ENCODE data around the gene RBP7. TPM values are rescaled to one million over a fixed set of nuclear protein-coding genes. Genes with fewer than 3 reads are reported as not detected.
A peak's percentile ranks its signal among the peaks of the same experiment; 100 is the strongest.

The RBP7 gene
- total RNA-seq, 3 donors from 2014 or later = 37.5 to 285 (median 49.8) TPM

DNA sequence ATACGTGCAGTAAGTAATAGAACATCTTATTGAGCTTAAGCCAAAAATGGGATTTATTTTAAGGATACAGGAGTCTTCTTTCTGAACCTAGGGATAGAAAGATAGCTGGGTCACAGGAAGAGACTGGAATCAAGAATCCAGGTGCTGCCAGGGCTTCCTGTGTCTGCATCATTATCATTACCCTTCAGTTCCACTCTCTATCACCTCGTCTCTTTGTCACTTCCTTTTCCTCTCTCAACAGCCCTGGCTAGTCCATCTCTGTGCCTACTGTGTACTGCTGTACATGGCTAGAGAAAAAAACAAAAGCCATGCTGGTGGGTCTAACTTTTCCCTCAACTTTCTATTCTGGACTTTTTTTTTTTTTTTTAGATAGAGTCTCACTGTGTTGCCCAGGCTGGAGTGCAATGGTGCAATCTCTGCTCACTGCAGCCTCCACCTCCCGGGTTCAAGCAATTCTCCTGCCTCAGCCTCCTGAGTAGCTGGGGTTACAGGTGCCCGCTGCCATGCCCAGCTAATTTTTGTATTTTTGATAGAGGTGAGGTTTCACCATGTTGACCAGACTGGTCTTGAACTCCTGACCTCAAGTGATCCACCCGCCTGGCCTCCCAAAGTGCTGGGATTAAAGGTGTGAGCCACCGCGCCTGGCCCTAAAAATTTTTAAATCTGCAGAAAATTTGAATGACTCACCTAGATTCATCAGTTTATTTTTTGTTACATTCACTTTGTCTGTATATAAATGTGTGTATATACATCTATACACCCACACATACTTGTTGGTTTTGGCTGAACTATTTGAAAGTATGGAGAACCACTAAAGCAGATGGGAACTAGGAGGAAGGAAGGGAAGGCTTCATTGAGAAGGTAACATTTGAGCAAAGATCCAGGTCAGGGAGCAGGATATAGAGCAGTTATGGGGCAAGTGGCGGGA is 67.7 kb downstream of the RBP7 start:
- H3K4me1 ChIP-seq = no peaks in the 10 kb centered on the region
- DNase-seq (ENCODE audit: low spot score in 2 of 2) = no peak
- TF ChIP-seq POLR2AphosphoS5 (IDR thresholded peaks at IDR 0.05) = no peak
- no peaks in the 10 kb centered on the region for H3K9me3 ChIP-seq
- H3K36me3 ChIP-seq = no peaks in the 10 kb centered on the region
- H3K27ac ChIP-seq = peak overlapping the region; percentile 10 to 64
- intact Hi-C loops (cut with DNase I; ENCODE audit: low total_unique reads) = no loop called here
- H3K4me3 ChIP-seq = no peak overlapping the region
- no peaks in the 10 kb centered on the region for H3K27me3 ChIP-seq

DNA sequence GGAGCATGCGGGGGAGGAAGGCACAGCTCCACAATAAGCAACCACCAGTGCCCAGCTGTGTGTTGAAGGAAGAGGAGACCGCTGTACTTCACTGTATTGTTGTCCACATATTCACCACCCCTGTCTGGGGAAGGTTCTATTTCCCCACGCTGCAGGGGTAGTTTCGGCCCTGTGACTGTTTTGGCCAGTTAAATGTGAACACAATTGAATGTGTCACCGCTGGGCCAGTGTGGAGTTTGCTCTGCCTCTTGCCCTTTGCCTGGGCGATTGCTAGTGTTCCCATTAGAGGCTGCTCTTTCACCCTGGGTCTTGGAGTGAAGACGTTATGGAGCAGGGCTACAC is 68.3 kb downstream of the RBP7 start:
- Histone ChIP-seq H3K27ac (peak overlapping the region in 1 of 2 donors; percentile 10), H3K4me1 (no peaks in the 10 kb centered on the region)
- intact Hi-C loops (cut with DNase I; ENCODE audit: low total_unique reads) = no loop called here

More for the DNA sequence above, 68.3 kb downstream of the RBP7 start:
- DNase-seq (ENCODE audit: low spot score in 2 of 2) = no peak
- no peak for TF ChIP-seq POLR2AphosphoS5 (IDR thresholded peaks at IDR 0.05)
- TF ChIP-seq POLR2A (IDR thresholded peaks at IDR 0.05) = no peak
- TF ChIP-seq, protein P1, sequence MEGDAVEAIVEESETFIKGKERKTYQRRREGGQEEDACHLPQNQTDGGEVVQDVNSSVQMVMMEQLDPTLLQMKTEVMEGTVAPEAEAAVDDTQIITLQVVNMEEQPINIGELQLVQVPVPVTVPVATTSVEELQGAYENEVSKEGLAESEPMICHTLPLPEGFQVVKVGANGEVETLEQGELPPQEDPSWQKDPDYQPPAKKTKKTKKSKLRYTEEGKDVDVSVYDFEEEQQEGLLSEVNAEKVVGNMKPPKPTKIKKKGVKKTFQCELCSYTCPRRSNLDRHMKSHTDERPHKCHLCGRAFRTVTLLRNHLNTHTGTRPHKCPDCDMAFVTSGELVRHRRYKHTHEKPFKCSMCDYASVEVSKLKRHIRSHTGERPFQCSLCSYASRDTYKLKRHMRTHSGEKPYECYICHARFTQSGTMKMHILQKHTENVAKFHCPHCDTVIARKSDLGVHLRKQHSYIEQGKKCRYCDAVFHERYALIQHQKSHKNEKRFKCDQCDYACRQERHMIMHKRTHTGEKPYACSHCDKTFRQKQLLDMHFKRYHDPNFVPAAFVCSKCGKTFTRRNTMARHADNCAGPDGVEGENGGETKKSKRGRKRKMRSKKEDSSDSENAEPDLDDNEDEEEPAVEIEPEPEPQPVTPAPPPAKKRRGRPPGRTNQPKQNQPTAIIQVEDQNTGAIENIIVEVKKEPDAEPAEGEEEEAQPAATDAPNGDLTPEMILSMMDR (IDR thresholded peaks at IDR 0.05) = no peak
- Histone ChIP-seq H3K9me3 (no peaks in the 10 kb centered on the region), H3K36me3 (no peaks in the 10 kb centered on the region), H3K4me3 (no peak overlapping the region), H3K27me3 (no peaks in the 10 kb centered on the region)

Other genes with a start within 250 kb of the RBP7 start
- gene CLSTN1, start 173.3 kb upstream of the RBP7 start, total RNA-seq = 10 to 100 TPM; 25.4 to 47.5 (median 42.3) TPM
- 10 to 100 TPM; 25.9 to 37.9 (median 29.5) TPM for gene CTNNBIP1, start 87.0 kb upstream of the RBP7 start, total RNA-seq
- 10 to 100 TPM; 22.3 to 29.3 (median 23.7) TPM for gene LZIC, start 53.8 kb upstream of the RBP7 start, total RNA-seq
- 1 to 10 TPM; 6.6 to 8.3 (median 6.9) TPM for gene NMNAT1, start 53.8 kb upstream of the RBP7 start, total RNA-seq
- gene UBE4B, start 35.7 kb downstream of the RBP7 start, total RNA-seq = 10 to 100 TPM; 36.4 to 43.4 (median 41.7) TPM
- gene KIF1B, start 213.3 kb downstream of the RBP7 start, total RNA-seq = 10 to 100 TPM; 42.6 to 45.7 (median 43.5) TPM